ENCODE results near the gene EGFL6. TPM values are rescaled to one million over a fixed set of nuclear protein-coding genes. Genes with fewer than 3 reads are reported as not detected.
A peak's percentile ranks its signal among the peaks of the same experiment; 100 is the strongest.

The EGFL6 gene
- not detected for total RNA-seq
- not detected for polyA plus RNA-seq (2013, experiment 1 of 2)
- 3.5 TPM for polyA plus RNA-seq (2013, experiment 2 of 2)
- total RNA-seq, result 0 to 1.7 (median 0.13) reads per million in 172 experiments

GRCh38 chrX:13569479-13570260, at the start of gene EGFL6:
Gene EGFL6, plus strand, starts transcription at chrX:13569601. Its CDS starts 261 bp downstream, at chrX:13569862.
- H3K9me3 ChIP-seq (ENCODE audit: control insufficient read depth in 1 of 2, insufficient read depth in 1 of 2, low read length in 2 of 2), result no peaks in the 10 kb centered on the region
- no peak for ATAC-seq (ENCODE audit: poor library complexity)
- H3K4me3 ChIP-seq (ENCODE audit: low read length), result no peak within 1 kb of the TSS
- TF ChIP-seq CTCF (IDR thresholded peaks at IDR 0.05), result no peak
- no peak within 1 kb of the TSS for H3K27ac ChIP-seq (ENCODE audit: low read depth in 1 of 2, low read length in 2 of 2)
- H3K36me3 Mint-ChIP-seq (ENCODE audit: low read depth), result no peaks in the 10 kb centered on the region
- H3K27me3 ChIP-seq (ENCODE audit: control insufficient read depth in 1 of 2, insufficient read depth in 2 of 2, low read length in 2 of 2), result peaks cover 2 to 43% of the 10 kb centered on the region in 2 experiments
- ChIA-PET POLR2A (no interaction called here), CTCF (no interaction called here)
- H3K36me3 ChIP-seq (ENCODE audit: insufficient read depth, low read length), result no peaks in the 10 kb centered on the region
- H3K4me1 Mint-ChIP-seq (ENCODE audit: low read depth), result no peaks in the 10 kb centered on the region
- DNase-seq, result no peak
- H3K4me3 Mint-ChIP-seq, result peak within 1 kb of the TSS; percentile 8
- H3K4me1 ChIP-seq (ENCODE audit: insufficient read depth, low read length), result peaks cover 9% of the 10 kb centered on the region
- peaks cover 40% of the 10 kb centered on the region for H3K27me3 Mint-ChIP-seq
- intact Hi-C loops (cut with DNase I, micrococcal nuclease), result no loop called here
- no peak within 1 kb of the TSS for H3K27ac Mint-ChIP-seq
- no peaks in the 10 kb centered on the region for H3K9me3 Mint-ChIP-seq

- H3K36me3 ChIP-seq (ENCODE audit: insufficient read depth, low read length), result no peaks in the 10 kb centered on the region
- DNase-seq (no peak), ATAC-seq (ENCODE audit: poor library complexity) (no peak)
- H3K4me3 ChIP-seq (ENCODE audit: low read length), result no peak overlapping the region
- no peak overlapping the region for H3K27ac ChIP-seq (ENCODE audit: low read depth in 1 of 2, low read length in 2 of 2)
- Mint-ChIP-seq H3K9me3 (no peaks in the 10 kb centered on the region), H3K27ac (no peak overlapping the region), H3K4me1 (ENCODE audit: low read depth) (no peaks in the 10 kb centered on the region), H3K36me3 (ENCODE audit: low read depth) (no peaks in the 10 kb centered on the region), H3K4me3 (no peak overlapping the region), H3K27me3 (no peaks in the 10 kb centered on the region)
- intact Hi-C loops (cut with DNase I, micrococcal nuclease), result loop anchor here in 1 of 2 experiments (5.0 kb wide), 1 partner anchor 112 kb away; no protein-coding TSS in a partner anchor
- H3K9me3 ChIP-seq (ENCODE audit: control insufficient read depth in 1 of 2, insufficient read depth in 1 of 2, low read length in 2 of 2), result no peaks in the 10 kb centered on the region
- POLR2A ChIA-PET, result no interaction called here
- no peaks in the 10 kb centered on the region for H3K27me3 ChIP-seq (ENCODE audit: control insufficient read depth in 1 of 2, insufficient read depth in 2 of 2, low read length in 2 of 2)
- CTCF ChIA-PET, result no interaction called here
- TF ChIP-seq CTCF (IDR thresholded peaks at IDR 0.05), result no peak
- H3K4me1 ChIP-seq (ENCODE audit: insufficient read depth, low read length), result no peaks in the 10 kb centered on the region
Measured at GRCh38 chrX:13520351-13520750, 49.0 kb upstream of the EGFL6 start.

GRCh38 chrX:13520936-13521335, 48.5 kb upstream of the EGFL6 start:
- Histone ChIP-seq H3K27me3 (ENCODE audit: control insufficient read depth in 1 of 2, insufficient read depth in 2 of 2, low read length in 2 of 2) (no peaks in the 10 kb centered on the region), H3K36me3 (ENCODE audit: insufficient read depth, low read length) (no peaks in the 10 kb centered on the region), H3K4me1 (ENCODE audit: insufficient read depth, low read length) (no peaks in the 10 kb centered on the region), H3K4me3 (ENCODE audit: low read length) (no peak overlapping the region), H3K27ac (ENCODE audit: low read depth in 1 of 2, low read length in 2 of 2) (no peak overlapping the region), H3K9me3 (ENCODE audit: control insufficient read depth in 1 of 2, insufficient read depth in 1 of 2, low read length in 2 of 2) (no peaks in the 10 kb centered on the region)
- Mint-ChIP-seq H3K4me3 (no peak overlapping the region), H3K9me3 (no peaks in the 10 kb centered on the region), H3K4me1 (ENCODE audit: low read depth) (no peaks in the 10 kb centered on the region), H3K27me3 (no peaks in the 10 kb centered on the region), H3K27ac (no peak overlapping the region), H3K36me3 (ENCODE audit: low read depth) (no peaks in the 10 kb centered on the region)
- POLR2A ChIA-PET, result no interaction called here
- CTCF ChIA-PET, result no interaction called here
- no peak for TF ChIP-seq CTCF (IDR thresholded peaks at IDR 0.05)
- intact Hi-C loops (cut with DNase I, micrococcal nuclease), result loop anchor here in 1 of 2 experiments (5.0 kb wide), 1 partner anchor 111 kb away; no protein-coding TSS in a partner anchor
- no peak for ATAC-seq (ENCODE audit: poor library complexity)
- DNase-seq, result no peak
